HepG2 (cell line): ENCODE measurements around the gene STN1.

ENCODE experiments used
- KDM5A ChIP-seq: fragments of 200-600 bp; sonication (generic); IDR thresholded peaks from 2 replicates; pipeline ENCODE4 v1.7.0; 2018; ENCODE audit warnings: antibody characterized with exemption, mild to moderate bottlenecking, low read length, borderline replicate concordance
- TP53 ChIP-seq: sonication (generic); formaldehyde crosslinking; conservative IDR thresholded peaks from 2 replicates; pipeline ENCODE4 v1.4.0; 2020; ENCODE audit warnings: missing genetic modification reagents
- ZNF101 ChIP-seq: sonication (generic); formaldehyde crosslinking; IDR thresholded peaks from 2 replicates; pipeline ENCODE4 v1.4.0; 2020; ENCODE audit warnings: mild to moderate bottlenecking, low read depth, missing genetic modification reagents, borderline replicate concordance
- ZNF354B ChIP-seq: sonication (generic); formaldehyde crosslinking; IDR thresholded peaks from 2 replicates; pipeline ENCODE4 v1.8.0; 2022; ENCODE audit warnings: mild to moderate bottlenecking, missing genetic modification reagents
- ZNF569 ChIP-seq: sonication (generic); formaldehyde crosslinking; IDR thresholded peaks from 2 replicates; pipeline ENCODE4 v1.5.0; 2020; ENCODE audit warnings: mild to moderate bottlenecking, missing genetic modification reagents, moderate library complexity, borderline replicate concordance
- TF ChIP-seq, protein P1 (sequence below): sonication (generic); formaldehyde crosslinking; IDR thresholded peaks from 2 replicates; pipeline ENCODE4 v1.4.0; 2020; ENCODE audit warnings: mild to moderate bottlenecking, missing genetic modification reagents
- TF ChIP-seq, protein P2 (sequence below): sonication (generic); formaldehyde crosslinking; IDR thresholded peaks from 2 replicates; pipeline ENCODE4 v1.5.1; 2020; ENCODE audit warnings: missing genetic modification reagents, mild to moderate bottlenecking, borderline replicate concordance
- TF ChIP-seq, protein P3 (sequence below): sonication (generic); formaldehyde crosslinking; IDR thresholded peaks from 2 replicates; pipeline ENCODE4 v1.5.0; 2020; ENCODE audit warnings: missing genetic modification reagents, mild to moderate bottlenecking, borderline replicate concordance
- TF ChIP-seq, protein P4 (sequence below): sonication (generic); formaldehyde crosslinking; IDR thresholded peaks from 2 replicates; pipeline ENCODE4 v1.5.0; 2020; ENCODE audit warnings: mild to moderate bottlenecking, missing genetic modification reagents, moderate library complexity
- TF ChIP-seq, protein P5 (sequence below), 2 experiments: IDR thresholded peaks; 2 replicates each; pipeline ENCODE4 v1.6.1; 2011 to 2012; ENCODE audit warnings: low read length in 2 of 2, borderline replicate concordance in 1 of 2, low read depth in 1 of 2, mild to moderate bottlenecking in 1 of 2, moderate library complexity in 1 of 2

DNA sequence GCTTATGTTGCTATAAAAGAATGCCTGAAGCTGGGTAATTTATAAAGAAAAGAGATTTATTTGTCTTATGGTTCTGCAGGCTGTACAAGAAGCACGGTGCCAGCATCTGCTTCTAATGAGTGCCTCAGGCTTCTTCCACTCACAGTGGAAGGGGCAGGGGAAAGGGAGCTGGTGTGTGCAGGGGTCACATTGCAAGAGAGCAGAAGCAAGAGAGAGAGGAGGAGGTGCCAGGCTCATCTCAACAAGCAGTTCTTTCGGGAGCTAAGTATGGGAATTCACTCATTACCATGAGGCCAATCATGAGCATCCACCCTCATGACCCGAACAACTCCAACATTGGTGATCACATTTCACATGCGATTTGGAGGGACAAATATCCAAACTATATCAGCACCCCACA, 31.7 kb upstream of the STN1 start:
- TF ChIP-seq ZNF569 (CRISPR knock-in tag) = no peak
- TF ChIP-seq ZNF101 (CRISPR knock-in tag) = no peak
- TF ChIP-seq, protein P1, sequence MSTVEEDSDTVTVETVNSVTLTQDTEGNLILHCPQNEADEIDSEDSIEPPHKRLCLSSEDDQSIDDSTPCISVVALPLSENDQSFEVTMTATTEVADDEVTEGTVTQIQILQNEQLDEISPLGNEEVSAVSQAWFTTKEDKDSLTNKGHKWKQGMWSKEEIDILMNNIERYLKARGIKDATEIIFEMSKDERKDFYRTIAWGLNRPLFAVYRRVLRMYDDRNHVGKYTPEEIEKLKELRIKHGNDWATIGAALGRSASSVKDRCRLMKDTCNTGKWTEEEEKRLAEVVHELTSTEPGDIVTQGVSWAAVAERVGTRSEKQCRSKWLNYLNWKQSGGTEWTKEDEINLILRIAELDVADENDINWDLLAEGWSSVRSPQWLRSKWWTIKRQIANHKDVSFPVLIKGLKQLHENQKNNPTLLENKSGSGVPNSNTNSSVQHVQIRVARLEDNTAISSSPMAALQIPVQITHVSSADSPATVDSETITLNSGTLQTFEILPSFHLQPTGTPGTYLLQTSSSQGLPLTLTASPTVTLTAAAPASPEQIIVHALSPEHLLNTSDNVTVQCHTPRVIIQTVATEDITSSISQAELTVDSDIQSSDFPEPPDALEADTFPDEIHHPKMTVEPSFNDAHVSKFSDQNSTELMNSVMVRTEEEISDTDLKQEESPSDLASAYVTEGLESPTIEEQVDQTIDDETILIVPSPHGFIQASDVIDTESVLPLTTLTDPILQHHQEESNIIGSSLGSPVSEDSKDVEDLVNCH = no peak
- TF ChIP-seq TP53 (CRISPR knock-in tag) = no peak
- TF ChIP-seq, protein P2, sequence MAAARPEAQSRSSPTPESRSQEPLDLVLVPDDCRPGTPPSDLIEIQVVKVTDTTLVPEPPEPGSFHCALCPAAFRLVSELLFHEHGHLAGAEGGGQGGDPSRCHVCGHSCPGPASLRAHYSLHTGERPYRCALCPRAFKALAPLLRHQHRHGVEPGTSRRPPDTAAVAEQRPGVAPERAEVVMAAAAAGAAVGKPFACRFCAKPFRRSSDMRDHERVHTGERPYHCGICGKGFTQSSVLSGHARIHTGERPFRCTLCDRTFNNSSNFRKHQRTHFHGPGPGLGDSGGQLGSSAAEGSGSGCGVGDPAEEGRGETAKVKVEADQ = no peak
- TF ChIP-seq, protein P3, sequence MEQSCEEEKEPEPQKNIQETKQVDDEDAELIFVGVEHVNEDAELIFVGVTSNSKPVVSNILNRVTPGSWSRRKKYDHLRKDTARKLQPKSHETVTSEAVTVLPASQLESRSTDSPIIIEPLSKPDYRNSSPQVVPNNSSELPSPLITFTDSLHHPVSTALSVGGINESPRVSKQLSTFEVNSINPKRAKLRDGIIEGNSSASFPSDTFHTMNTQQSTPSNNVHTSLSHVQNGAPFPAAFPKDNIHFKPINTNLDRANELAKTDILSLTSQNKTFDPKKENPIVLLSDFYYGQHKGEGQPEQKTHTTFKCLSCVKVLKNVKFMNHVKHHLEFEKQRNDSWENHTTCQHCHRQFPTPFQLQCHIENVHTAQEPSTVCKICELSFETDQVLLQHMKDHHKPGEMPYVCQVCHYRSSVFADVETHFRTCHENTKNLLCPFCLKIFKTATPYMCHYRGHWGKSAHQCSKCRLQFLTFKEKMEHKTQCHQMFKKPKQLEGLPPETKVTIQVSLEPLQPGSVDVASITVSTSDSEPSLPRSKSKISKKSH (CRISPR knock-in tag) = no peak
- no peak for TF ChIP-seq KDM5A
- TF ChIP-seq, protein P4, sequence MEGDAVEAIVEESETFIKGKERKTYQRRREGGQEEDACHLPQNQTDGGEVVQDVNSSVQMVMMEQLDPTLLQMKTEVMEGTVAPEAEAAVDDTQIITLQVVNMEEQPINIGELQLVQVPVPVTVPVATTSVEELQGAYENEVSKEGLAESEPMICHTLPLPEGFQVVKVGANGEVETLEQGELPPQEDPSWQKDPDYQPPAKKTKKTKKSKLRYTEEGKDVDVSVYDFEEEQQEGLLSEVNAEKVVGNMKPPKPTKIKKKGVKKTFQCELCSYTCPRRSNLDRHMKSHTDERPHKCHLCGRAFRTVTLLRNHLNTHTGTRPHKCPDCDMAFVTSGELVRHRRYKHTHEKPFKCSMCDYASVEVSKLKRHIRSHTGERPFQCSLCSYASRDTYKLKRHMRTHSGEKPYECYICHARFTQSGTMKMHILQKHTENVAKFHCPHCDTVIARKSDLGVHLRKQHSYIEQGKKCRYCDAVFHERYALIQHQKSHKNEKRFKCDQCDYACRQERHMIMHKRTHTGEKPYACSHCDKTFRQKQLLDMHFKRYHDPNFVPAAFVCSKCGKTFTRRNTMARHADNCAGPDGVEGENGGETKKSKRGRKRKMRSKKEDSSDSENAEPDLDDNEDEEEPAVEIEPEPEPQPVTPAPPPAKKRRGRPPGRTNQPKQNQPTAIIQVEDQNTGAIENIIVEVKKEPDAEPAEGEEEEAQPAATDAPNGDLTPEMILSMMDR (CRISPR knock-in tag) = no peak
- TF ChIP-seq ZNF354B (CRISPR knock-in tag) = no peak
- TF ChIP-seq, protein P5, sequence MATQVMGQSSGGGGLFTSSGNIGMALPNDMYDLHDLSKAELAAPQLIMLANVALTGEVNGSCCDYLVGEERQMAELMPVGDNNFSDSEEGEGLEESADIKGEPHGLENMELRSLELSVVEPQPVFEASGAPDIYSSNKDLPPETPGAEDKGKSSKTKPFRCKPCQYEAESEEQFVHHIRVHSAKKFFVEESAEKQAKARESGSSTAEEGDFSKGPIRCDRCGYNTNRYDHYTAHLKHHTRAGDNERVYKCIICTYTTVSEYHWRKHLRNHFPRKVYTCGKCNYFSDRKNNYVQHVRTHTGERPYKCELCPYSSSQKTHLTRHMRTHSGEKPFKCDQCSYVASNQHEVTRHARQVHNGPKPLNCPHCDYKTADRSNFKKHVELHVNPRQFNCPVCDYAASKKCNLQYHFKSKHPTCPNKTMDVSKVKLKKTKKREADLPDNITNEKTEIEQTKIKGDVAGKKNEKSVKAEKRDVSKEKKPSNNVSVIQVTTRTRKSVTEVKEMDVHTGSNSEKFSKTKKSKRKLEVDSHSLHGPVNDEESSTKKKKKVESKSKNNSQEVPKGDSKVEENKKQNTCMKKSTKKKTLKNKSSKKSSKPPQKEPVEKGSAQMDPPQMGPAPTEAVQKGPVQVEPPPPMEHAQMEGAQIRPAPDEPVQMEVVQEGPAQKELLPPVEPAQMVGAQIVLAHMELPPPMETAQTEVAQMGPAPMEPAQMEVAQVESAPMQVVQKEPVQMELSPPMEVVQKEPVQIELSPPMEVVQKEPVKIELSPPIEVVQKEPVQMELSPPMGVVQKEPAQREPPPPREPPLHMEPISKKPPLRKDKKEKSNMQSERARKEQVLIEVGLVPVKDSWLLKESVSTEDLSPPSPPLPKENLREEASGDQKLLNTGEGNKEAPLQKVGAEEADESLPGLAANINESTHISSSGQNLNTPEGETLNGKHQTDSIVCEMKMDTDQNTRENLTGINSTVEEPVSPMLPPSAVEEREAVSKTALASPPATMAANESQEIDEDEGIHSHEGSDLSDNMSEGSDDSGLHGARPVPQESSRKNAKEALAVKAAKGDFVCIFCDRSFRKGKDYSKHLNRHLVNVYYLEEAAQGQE (IDR thresholded peaks at IDR 0.05; ENCODE audit: borderline replicate concordance in 1 of 2, low read depth in 1 of 2, low read length in 2 of 2) = no peak
